DND-41 (cell line): Measurements from ENCODE around the gene NLGN4X.

Source experiments
- CTCF ChIP-seq: IDR thresholded peaks from 2 replicates; pipeline ENCODE4 v1.5.1; 2012; ENCODE audit warnings: borderline replicate concordance, low read length, moderate library complexity, mild to moderate bottlenecking; ENCODE audit not compliant: poor library complexity, severe bottlenecking; ENCODE audit errors: extremely low read depth
- EZH2 ChIP-seq: IDR thresholded peaks from 3 replicates; pipeline ENCODE4 v1.6.1; 2012; ENCODE audit warnings: borderline replicate concordance, low read depth, mild to moderate bottlenecking, moderate library complexity, low read length, inconsistent platforms; ENCODE audit not compliant: severe bottlenecking

- TF ChIP-seq CTCF, result peak; percentile 38
- TF ChIP-seq EZH2, result no peak
These were observed 351.6 kb downstream of the NLGN4X start for GRCh38 chrX:5876984-5877596.
